Osteocyte (in vitro differentiated cells): Measurements from ENCODE around the gene BLM. TPM values are rescaled to one million over a fixed set of nuclear protein-coding genes. Genes with fewer than 3 reads are reported as not detected.

Experiments used
- DNase-seq: peaks from one replicate; pipeline ENCODE4 v3.0.0; 2021; ENCODE audit warnings: mixed read lengths; ENCODE audit not compliant: unreplicated experiment; ENCODE audit errors: extremely low spot score
- H3K27ac Mint-ChIP-seq: one replicate; pipeline ENCODE4 v1.8.0; 2021; ENCODE audit warnings: mild to moderate bottlenecking, mixed read lengths; ENCODE audit not compliant: unreplicated experiment
- H3K27me3 Mint-ChIP-seq: one replicate; pipeline ENCODE4 v1.8.0; 2021; ENCODE audit warnings: mixed read lengths; ENCODE audit not compliant: unreplicated experiment
- H3K36me3 Mint-ChIP-seq: one replicate; pipeline ENCODE4 v1.8.0; 2021; ENCODE audit warnings: mixed read lengths; ENCODE audit not compliant: unreplicated experiment
- H3K4me1 Mint-ChIP-seq: one replicate; pipeline ENCODE4 v1.8.0; 2021; ENCODE audit warnings: mixed read lengths; ENCODE audit not compliant: unreplicated experiment
- H3K4me3 Mint-ChIP-seq: one replicate; pipeline ENCODE4 v1.8.0; 2021; ENCODE audit warnings: mild to moderate bottlenecking, moderate library complexity, mixed read lengths; ENCODE audit not compliant: unreplicated experiment
- H3K9me3 Mint-ChIP-seq: one replicate; pipeline ENCODE4 v1.8.0; 2021; ENCODE audit warnings: mixed read lengths; ENCODE audit not compliant: unreplicated experiment
- CTCF ChIP-seq: fragments of 200-600 bp; sonication (generic); IDR thresholded peaks from 2 replicates; pipeline ENCODE4 v1.5.0; 2021; ENCODE audit warnings: antibody characterized with exemption, mild to moderate bottlenecking, moderate library complexity
- total RNA-seq: library from RNA; stranded (reverse); gene quantifications from 2 replicates; pipeline ENCODE4 v1.2.1, GENCODE V29; 2021

The BLM gene
- total RNA-seq, 1 donor from 2014 or later = 2.7 TPM

GRCh38 chr15:90749754-90750153 is 32.6 kb downstream of the BLM start:
- DNase-seq = no peak
- Mint-ChIP-seq H3K36me3 (no peaks in the 10 kb centered on the region), H3K27me3 (no peaks in the 10 kb centered on the region), H3K9me3 (no peaks in the 10 kb centered on the region), H3K27ac (no peak overlapping the region), H3K4me3 (no peak overlapping the region), H3K4me1 (no peaks in the 10 kb centered on the region)
- no peak for TF ChIP-seq CTCF

GRCh38 chr15:90750186-90750585 is 33.0 kb downstream of the BLM start:
- Mint-ChIP-seq H3K4me3 (no peak overlapping the region), H3K4me1 (no peaks in the 10 kb centered on the region), H3K27me3 (no peaks in the 10 kb centered on the region), H3K27ac (no peak overlapping the region), H3K36me3 (no peaks in the 10 kb centered on the region), H3K9me3 (no peaks in the 10 kb centered on the region)
- TF ChIP-seq CTCF = no peak
- DNase-seq = no peak

- Mint-ChIP-seq H3K9me3 (no peaks in the 10 kb centered on the region), H3K36me3 (no peaks in the 10 kb centered on the region), H3K4me1 (no peaks in the 10 kb centered on the region), H3K27ac (no peak overlapping the region), H3K27me3 (no peaks in the 10 kb centered on the region), H3K4me3 (no peak overlapping the region)
- no peak for TF ChIP-seq CTCF
- DNase-seq = no peak
Observed at GRCh38 chr15:90751300-90751825, 34.2 kb downstream of the BLM start.

- H3K9me3 Mint-ChIP-seq = no peaks in the 10 kb centered on the region
- H3K4me3 Mint-ChIP-seq = no peak overlapping the region
- no peaks in the 10 kb centered on the region for H3K27me3 Mint-ChIP-seq
- no peak overlapping the region for H3K27ac Mint-ChIP-seq
- H3K4me1 Mint-ChIP-seq = peaks cover 3% of the 10 kb centered on the region
- no peak for TF ChIP-seq CTCF
- no peak for DNase-seq
- no peaks in the 10 kb centered on the region for H3K36me3 Mint-ChIP-seq
Observed at GRCh38 chr15:90756916-90757315, 39.8 kb downstream of the BLM start.

GRCh38 chr15:90757461-90757860 is 40.3 kb downstream of the BLM start:
- no peak for DNase-seq
- no peaks in the 10 kb centered on the region for H3K9me3 Mint-ChIP-seq
- H3K36me3 Mint-ChIP-seq = no peaks in the 10 kb centered on the region
- peaks cover 3% of the 10 kb centered on the region for H3K4me1 Mint-ChIP-seq
- H3K27me3 Mint-ChIP-seq = no peaks in the 10 kb centered on the region
- no peak overlapping the region for H3K27ac Mint-ChIP-seq
- TF ChIP-seq CTCF = no peak
- no peak overlapping the region for H3K4me3 Mint-ChIP-seq
